MM.1S (cell line): ENCODE data around the gene TTLL11.

Experiments
- DNase-seq: peaks from one replicate; pipeline ENCODE4 v3.0.0-alpha.2; 2015
- H2AFZ ChIP-seq: fragments of 300-600 bp; sonication (generic); 2 replicates; pipeline ENCODE4 v1.6.0; 2016; ENCODE audit warnings: antibody characterized with exemption, low read length
- H3F3A ChIP-seq: fragments of 300-600 bp; sonication (generic); 2 replicates; pipeline ENCODE4 v1.6.1; 2016; ENCODE audit warnings: mild to moderate bottlenecking, antibody characterized with exemption, low read length, moderate library complexity, mixed read lengths; ENCODE audit not compliant: insufficient read depth
- H3K27ac ChIP-seq: fragments of 300-600 bp; sonication (generic); 2 replicates; pipeline ENCODE4 v1.5.1; 2016; ENCODE audit warnings: mild to moderate bottlenecking, low read length
- H3K27me3 ChIP-seq: fragments of 300-600 bp; sonication (generic); replicated peaks from 2 replicates; pipeline ENCODE4 v1.6.0; 2016; ENCODE audit warnings: low read length; ENCODE audit not compliant: insufficient read depth
- H3K36me3 ChIP-seq: fragments of 300-600 bp; sonication (generic); replicated peaks from 2 replicates; pipeline ENCODE4 v1.6.1; 2016; ENCODE audit warnings: mild to moderate bottlenecking, low read length, mixed read lengths; ENCODE audit not compliant: insufficient read depth
- H3K4me1 ChIP-seq: fragments of 300-600 bp; sonication (generic); 2 replicates; pipeline ENCODE4 v1.6.1; 2016; ENCODE audit warnings: low read length, mixed read lengths
- H3K4me2 ChIP-seq: fragments of 300-600 bp; sonication (generic); 2 replicates; pipeline ENCODE4 v1.6.0; 2016; ENCODE audit warnings: low read depth, low read length
- H3K4me3 ChIP-seq: fragments of 300-600 bp; sonication (generic); 2 replicates; pipeline ENCODE4 v1.5.1; 2016; ENCODE audit warnings: low read length, mixed read lengths
- H3K79me2 ChIP-seq: fragments of 300-600 bp; sonication (generic); 2 replicates; pipeline ENCODE4 v1.6.1; 2016; ENCODE audit warnings: mixed run types, low read length, mixed read lengths
- H3K9ac ChIP-seq: fragments of 300-600 bp; sonication (generic); 2 replicates; pipeline ENCODE4 v1.6.1; 2016; ENCODE audit warnings: low read length, mixed read lengths
- H3K9me2 ChIP-seq: fragments of 300-600 bp; sonication (generic); replicated peaks from 2 replicates; pipeline ENCODE4 v1.6.1; 2016; ENCODE audit warnings: mild to moderate bottlenecking, low read length, mixed read lengths; ENCODE audit not compliant: insufficient read depth
- H3K9me3 ChIP-seq: fragments of 300-600 bp; sonication (generic); replicated peaks from 2 replicates; pipeline ENCODE4 v1.6.1; 2016; ENCODE audit warnings: mild to moderate bottlenecking, low read length, mixed read lengths; ENCODE audit not compliant: insufficient read depth
- H4K20me1 ChIP-seq: fragments of 300-600 bp; sonication (generic); 2 replicates; pipeline ENCODE4 v1.6.1; 2016; ENCODE audit warnings: mild to moderate bottlenecking, low read length, moderate library complexity, mixed read lengths; ENCODE audit not compliant: insufficient read depth
- EZH2 ChIP-seq: fragments of 300-600 bp; sonication (generic); optimal IDR thresholded peaks from 2 replicates; pipeline ENCODE3; 2017; ENCODE audit warnings: low read depth, mild to moderate bottlenecking, antibody characterized with exemption, low read length, mixed read lengths
- EZH2phosphoT487 ChIP-seq: fragments of 300-600 bp; sonication (generic); IDR thresholded peaks from 2 replicates; pipeline ENCODE4 v1.6.1; 2018; ENCODE audit warnings: antibody characterized with exemption, low read length
- TF ChIP-seq, protein P1 (sequence below): fragments of 300-600 bp; sonication (generic); IDR thresholded peaks from 2 replicates; pipeline ENCODE4 v1.5.1; 2016; ENCODE audit warnings: antibody characterized with exemption, low read length, mixed read lengths

The TTLL11 gene

DNA sequence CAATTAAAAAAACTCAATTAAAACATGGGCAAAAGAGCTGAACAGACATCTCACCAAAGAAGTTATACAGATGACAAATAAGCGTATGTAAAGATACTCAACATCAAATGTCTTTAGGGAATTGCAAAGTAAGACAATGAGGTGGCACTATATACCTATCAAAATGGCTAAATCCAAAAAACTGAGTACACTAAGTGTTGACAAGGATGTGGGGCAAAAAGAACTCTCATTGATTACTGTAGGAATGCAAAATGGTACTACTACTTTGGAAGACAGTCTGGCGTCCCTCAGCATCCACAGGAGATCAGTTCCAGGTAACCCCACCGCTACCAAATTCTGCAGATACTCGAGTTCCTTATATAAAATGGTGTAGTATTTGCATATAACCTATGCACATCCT is 243.6 kb downstream of the TTLL11 start:
- H3K4me1 ChIP-seq = no peaks in the 10 kb centered on the region
- no peak overlapping the region for H3K4me2 ChIP-seq
- no peak for TF ChIP-seq EZH2
- TF ChIP-seq, protein P1, sequence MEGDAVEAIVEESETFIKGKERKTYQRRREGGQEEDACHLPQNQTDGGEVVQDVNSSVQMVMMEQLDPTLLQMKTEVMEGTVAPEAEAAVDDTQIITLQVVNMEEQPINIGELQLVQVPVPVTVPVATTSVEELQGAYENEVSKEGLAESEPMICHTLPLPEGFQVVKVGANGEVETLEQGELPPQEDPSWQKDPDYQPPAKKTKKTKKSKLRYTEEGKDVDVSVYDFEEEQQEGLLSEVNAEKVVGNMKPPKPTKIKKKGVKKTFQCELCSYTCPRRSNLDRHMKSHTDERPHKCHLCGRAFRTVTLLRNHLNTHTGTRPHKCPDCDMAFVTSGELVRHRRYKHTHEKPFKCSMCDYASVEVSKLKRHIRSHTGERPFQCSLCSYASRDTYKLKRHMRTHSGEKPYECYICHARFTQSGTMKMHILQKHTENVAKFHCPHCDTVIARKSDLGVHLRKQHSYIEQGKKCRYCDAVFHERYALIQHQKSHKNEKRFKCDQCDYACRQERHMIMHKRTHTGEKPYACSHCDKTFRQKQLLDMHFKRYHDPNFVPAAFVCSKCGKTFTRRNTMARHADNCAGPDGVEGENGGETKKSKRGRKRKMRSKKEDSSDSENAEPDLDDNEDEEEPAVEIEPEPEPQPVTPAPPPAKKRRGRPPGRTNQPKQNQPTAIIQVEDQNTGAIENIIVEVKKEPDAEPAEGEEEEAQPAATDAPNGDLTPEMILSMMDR = no peak
- TF ChIP-seq EZH2phosphoT487 = no peak
- no peaks in the 10 kb centered on the region for H3F3A ChIP-seq
- H3K79me2 ChIP-seq = no peaks in the 10 kb centered on the region
- H3K9me2 ChIP-seq = no peaks in the 10 kb centered on the region
- no peaks in the 10 kb centered on the region for H3K27me3 ChIP-seq
- H4K20me1 ChIP-seq = no peaks in the 10 kb centered on the region
- no peak overlapping the region for H3K9ac ChIP-seq
- H3K36me3 ChIP-seq = no peaks in the 10 kb centered on the region
- no peak overlapping the region for H3K4me3 ChIP-seq
- H2AFZ ChIP-seq = no peak overlapping the region
- DNase-seq = no peak
- H3K9me3 ChIP-seq = no peaks in the 10 kb centered on the region
- no peak overlapping the region for H3K27ac ChIP-seq

DNA sequence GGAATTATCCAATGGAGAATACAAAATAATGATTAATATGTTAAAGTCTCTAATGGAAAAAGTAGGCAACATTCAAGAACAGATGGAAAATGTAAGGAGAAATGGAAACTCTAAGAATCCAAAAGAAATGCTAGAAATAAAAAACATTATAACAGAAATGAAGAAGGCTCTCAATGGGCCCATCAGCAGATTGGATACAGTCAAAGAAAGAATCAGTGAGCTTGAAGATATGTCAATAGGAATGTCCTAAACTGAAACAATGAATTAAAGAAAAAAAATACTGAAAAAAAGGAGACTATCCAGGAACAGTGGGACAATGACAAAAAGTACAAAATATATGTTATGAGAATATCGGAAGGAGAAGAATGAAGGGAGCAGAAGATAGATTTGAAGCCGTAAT is 248.5 kb downstream of the TTLL11 start:
- no peak for DNase-seq
- Histone ChIP-seq H3K36me3 (no peaks in the 10 kb centered on the region), H3K9me2 (no peaks in the 10 kb centered on the region), H3K4me2 (no peak overlapping the region), H3K9me3 (no peaks in the 10 kb centered on the region), H4K20me1 (no peaks in the 10 kb centered on the region), H3K27ac (no peak overlapping the region), H3F3A (no peaks in the 10 kb centered on the region), H3K79me2 (no peaks in the 10 kb centered on the region), H3K27me3 (no peaks in the 10 kb centered on the region), H2AFZ (no peak overlapping the region), H3K4me3 (no peak overlapping the region), H3K9ac (no peak overlapping the region), H3K4me1 (no peaks in the 10 kb centered on the region)
- TF ChIP-seq EZH2 = no peak
- no peak for TF ChIP-seq EZH2phosphoT487
- TF ChIP-seq, protein P1 = no peak

DNA sequence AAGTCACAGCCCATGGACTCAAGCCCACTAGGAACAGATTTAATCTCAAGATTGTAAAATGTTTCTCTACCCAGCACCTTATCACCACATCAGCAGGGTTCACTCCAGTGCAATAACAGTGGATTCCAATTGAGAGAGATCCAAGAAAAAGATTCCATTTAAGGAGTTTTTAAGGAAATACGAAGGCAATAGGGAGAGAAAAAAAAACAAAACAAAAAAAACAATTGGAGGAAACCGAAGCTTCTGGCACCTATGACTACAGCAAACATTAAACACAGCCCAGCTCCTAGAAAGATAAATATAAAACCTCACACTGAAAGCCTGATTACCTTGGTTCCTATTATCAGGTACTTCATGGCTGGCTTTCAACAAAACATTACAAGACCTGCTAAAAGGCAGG is 249.0 kb downstream of the TTLL11 start:
- no peak for DNase-seq
- H3K27ac ChIP-seq = no peak overlapping the region

More for the DNA sequence above, 249.0 kb downstream of the TTLL11 start:
- no peaks in the 10 kb centered on the region for H3K9me2 ChIP-seq
- H3K4me1 ChIP-seq = no peaks in the 10 kb centered on the region
- H2AFZ ChIP-seq = no peak overlapping the region
- H4K20me1 ChIP-seq = no peaks in the 10 kb centered on the region
- H3K4me2 ChIP-seq = no peak overlapping the region
- H3K9me3 ChIP-seq = no peaks in the 10 kb centered on the region
- H3F3A ChIP-seq = no peaks in the 10 kb centered on the region
- no peaks in the 10 kb centered on the region for H3K36me3 ChIP-seq
- H3K27me3 ChIP-seq = no peaks in the 10 kb centered on the region
- H3K9ac ChIP-seq = no peak overlapping the region
- no peak overlapping the region for H3K4me3 ChIP-seq
- TF ChIP-seq, protein P1 = no peak
- TF ChIP-seq EZH2phosphoT487 (no peak), EZH2 (no peak)
- no peaks in the 10 kb centered on the region for H3K79me2 ChIP-seq
